ENCODE data around the gene CYB5R3. TPM values are rescaled to one million over a fixed set of nuclear protein-coding genes. Genes with fewer than 3 reads are reported as not detected.
"Not testable (repeated sequence)": the region's sequence is repeated elsewhere in the genome, so short reads cannot be mapped to it uniquely, and the experiment has no call there.

The CYB5R3 gene
- total RNA-seq, 1 donor from 2014 or later = 148 TPM

DNA sequence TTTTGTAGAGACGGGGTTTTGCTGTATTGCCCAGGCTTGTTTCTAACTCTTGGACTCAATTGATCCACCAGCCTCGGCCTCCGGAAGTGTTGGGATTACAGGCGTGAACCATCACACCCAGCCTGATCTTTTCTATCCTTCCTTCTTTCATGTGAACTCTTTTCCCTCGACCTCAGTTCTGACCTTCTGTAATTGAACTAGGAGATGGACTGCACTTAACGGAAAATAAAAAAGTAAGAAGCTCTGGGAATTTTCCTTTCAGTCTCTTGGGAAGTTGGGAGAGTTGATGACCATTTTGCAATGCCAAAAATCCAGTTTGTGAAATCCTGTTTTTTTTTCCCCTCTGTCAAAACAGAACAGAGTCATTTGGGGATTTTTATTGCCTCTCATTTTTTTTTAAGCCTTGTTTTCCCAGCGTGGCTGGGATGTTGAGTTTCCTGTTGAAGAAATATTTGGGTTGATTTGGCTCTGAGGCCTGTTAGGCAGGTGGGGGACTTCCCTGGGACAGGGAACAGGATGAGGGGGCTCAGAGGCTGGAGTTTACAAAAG is 26.9 kb upstream of the CYB5R3 start:
- Mint-ChIP-seq H3K36me3 (ENCODE audit: unreplicated experiment) (peaks cover 24% of the 10 kb centered on the region), H3K4me3 (ENCODE audit: unreplicated experiment) (no peak overlapping the region), H3K9me3 (ENCODE audit: unreplicated experiment) (peaks cover 12% of the 10 kb centered on the region), H3K27me3 (ENCODE audit: unreplicated experiment) (peaks cover 2% of the 10 kb centered on the region), H3K4me1 (ENCODE audit: low read depth, unreplicated experiment) (peaks cover 5% of the 10 kb centered on the region), H3K27ac (ENCODE audit: unreplicated experiment) (no peak overlapping the region)
- no peak for TF ChIP-seq CTCF (IDR thresholded peaks at IDR 0.05; ENCODE audit: partially characterized antibody, unreplicated experiment)
- DNase-seq = no peak

DNA sequence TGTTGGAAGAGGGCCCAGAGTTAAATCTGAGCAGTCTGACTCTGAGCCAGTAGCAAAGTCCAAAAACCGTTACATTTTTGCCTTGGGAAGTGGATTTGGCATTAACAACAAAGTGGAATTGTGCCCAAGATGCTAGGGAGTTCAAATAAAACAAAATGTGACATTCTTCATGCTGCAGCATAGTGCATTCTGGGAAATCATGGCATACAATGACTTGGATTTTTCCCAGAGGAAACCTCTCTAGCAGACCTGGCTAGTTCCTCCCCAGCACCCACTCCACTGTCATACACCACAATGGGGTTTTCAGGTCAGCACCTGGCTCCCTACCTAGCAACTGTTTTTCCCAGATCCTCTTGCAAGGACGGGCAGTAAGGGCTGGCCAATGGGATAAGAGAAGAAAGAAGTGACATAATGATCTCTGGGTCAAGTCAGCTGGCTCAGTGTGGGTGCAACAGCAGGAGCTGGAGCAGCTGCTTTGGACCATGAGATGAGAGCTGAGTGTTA is 24.8 kb upstream of the CYB5R3 start:
- Mint-ChIP-seq H3K36me3 (ENCODE audit: unreplicated experiment) (peaks cover 6% of the 10 kb centered on the region), H3K27me3 (ENCODE audit: unreplicated experiment) (peaks cover 3% of the 10 kb centered on the region), H3K27ac (ENCODE audit: unreplicated experiment) (no peak overlapping the region), H3K9me3 (ENCODE audit: unreplicated experiment) (peaks cover 9% of the 10 kb centered on the region), H3K4me1 (ENCODE audit: low read depth, unreplicated experiment) (peaks cover 5% of the 10 kb centered on the region), H3K4me3 (ENCODE audit: unreplicated experiment) (no peak overlapping the region)
- no peak for DNase-seq
- TF ChIP-seq CTCF (IDR thresholded peaks at IDR 0.05; ENCODE audit: partially characterized antibody, unreplicated experiment) = no peak

- not testable (repeated sequence) for H3K4me1 Mint-ChIP-seq (ENCODE audit: low read depth, unreplicated experiment); H3K27me3 Mint-ChIP-seq (ENCODE audit: unreplicated experiment); H3K36me3 Mint-ChIP-seq (ENCODE audit: unreplicated experiment); H3K27ac Mint-ChIP-seq (ENCODE audit: unreplicated experiment); DNase-seq; H3K9me3 Mint-ChIP-seq (ENCODE audit: unreplicated experiment); H3K4me3 Mint-ChIP-seq (ENCODE audit: unreplicated experiment)
Measured at GRCh38 chr22:42673071-42673470, 23.9 kb upstream of the CYB5R3 start.

DNA sequence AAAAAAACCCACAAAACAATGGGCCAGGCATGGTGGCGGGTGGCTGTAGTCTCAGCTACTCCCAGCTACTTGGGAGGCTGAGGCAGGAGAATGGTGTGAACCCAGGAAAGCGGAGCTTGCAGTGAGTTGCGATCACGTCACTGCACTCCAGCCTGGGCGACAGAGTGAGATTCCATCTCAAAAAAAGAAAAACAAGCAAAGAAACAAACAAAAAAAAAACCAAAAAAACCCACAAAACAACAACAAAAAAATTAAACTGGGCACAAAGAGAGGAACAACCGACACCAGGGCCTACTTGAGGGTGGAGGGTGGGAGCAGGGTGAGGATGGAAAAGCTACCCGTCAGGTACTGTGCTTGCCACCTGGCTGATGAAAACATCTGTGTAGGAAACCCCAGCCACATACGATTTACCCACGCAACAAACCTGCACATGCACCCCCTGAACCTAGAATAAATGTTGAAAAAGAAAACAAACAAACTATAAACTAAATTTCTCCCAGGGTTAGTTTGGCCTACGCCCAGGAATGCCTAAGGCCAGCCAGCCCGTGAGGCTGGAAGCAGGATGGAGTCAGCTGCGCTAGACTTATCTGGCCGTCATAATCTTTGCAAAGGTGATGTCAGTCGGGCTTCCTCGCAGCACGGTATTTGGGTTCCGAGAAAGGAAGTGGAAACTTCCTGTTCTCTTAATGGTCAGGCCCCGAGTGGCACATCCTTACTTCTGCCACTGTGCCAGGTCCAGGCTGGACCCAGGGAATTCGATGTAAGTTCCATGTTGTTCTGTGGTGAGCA is 21.9 kb upstream of the CYB5R3 start:
- Mint-ChIP-seq H3K27ac (ENCODE audit: unreplicated experiment) (no peak overlapping the region), H3K4me1 (ENCODE audit: low read depth, unreplicated experiment) (peaks cover 5% of the 10 kb centered on the region), H3K27me3 (ENCODE audit: unreplicated experiment) (peaks cover 3% of the 10 kb centered on the region), H3K36me3 (ENCODE audit: unreplicated experiment) (no peaks in the 10 kb centered on the region), H3K4me3 (ENCODE audit: unreplicated experiment) (no peak overlapping the region), H3K9me3 (ENCODE audit: unreplicated experiment) (no peaks in the 10 kb centered on the region)
- TF ChIP-seq CTCF (IDR thresholded peaks at IDR 0.05; ENCODE audit: partially characterized antibody, unreplicated experiment) = no peak
- no peak for DNase-seq

DNA sequence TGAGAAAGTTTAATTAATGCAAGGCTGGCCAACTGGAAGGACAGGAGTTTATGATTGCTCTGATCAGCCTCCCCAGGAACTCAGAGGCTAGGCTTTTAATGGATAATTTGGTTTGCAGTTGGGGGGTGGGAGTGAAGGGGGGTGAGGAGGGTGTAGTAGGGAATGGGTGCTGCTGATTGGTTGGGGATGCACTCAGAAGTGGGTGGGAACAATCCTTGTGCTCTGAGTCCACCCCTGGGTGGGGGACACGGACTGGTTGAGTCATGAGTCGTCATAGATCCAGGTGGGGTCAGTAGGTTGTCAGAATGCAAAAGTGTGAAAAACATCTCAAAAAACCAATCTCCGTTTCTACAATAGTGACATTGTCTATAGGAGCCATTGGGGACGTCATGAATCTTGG is 20.9 kb upstream of the CYB5R3 start:
- peaks cover 3% of the 10 kb centered on the region for H3K4me1 Mint-ChIP-seq (ENCODE audit: low read depth, unreplicated experiment)
- H3K9me3 Mint-ChIP-seq (ENCODE audit: unreplicated experiment) = no peaks in the 10 kb centered on the region
- no peak for DNase-seq
- H3K36me3 Mint-ChIP-seq (ENCODE audit: unreplicated experiment) = no peaks in the 10 kb centered on the region
- no peak overlapping the region for H3K4me3 Mint-ChIP-seq (ENCODE audit: unreplicated experiment)
- no peak for TF ChIP-seq CTCF (IDR thresholded peaks at IDR 0.05; ENCODE audit: partially characterized antibody, unreplicated experiment)
- H3K27me3 Mint-ChIP-seq (ENCODE audit: unreplicated experiment) = peaks cover 5% of the 10 kb centered on the region
- H3K27ac Mint-ChIP-seq (ENCODE audit: unreplicated experiment) = no peak overlapping the region

- H3K27me3 Mint-ChIP-seq (ENCODE audit: unreplicated experiment); H3K9me3 Mint-ChIP-seq (ENCODE audit: unreplicated experiment); H3K27ac Mint-ChIP-seq (ENCODE audit: unreplicated experiment): not testable (repeated sequence)
Measured at GRCh38 chr22:42666393-42666792, 17.2 kb upstream of the CYB5R3 start.

More at GRCh38 chr22:42666393-42666792, 17.2 kb upstream of the CYB5R3 start:
- H3K4me3 Mint-ChIP-seq (ENCODE audit: unreplicated experiment); DNase-seq; H3K4me1 Mint-ChIP-seq (ENCODE audit: low read depth, unreplicated experiment); H3K36me3 Mint-ChIP-seq (ENCODE audit: unreplicated experiment): not testable (repeated sequence)

All from glutamatergic neuron (in vitro differentiated cells).